ENCODE results near the gene APLN. TPM values are rescaled to one million over a fixed set of nuclear protein-coding genes. Genes with fewer than 3 reads are reported as not detected.
A peak's percentile ranks its signal among the peaks of the same experiment; 100 is the strongest.

Gene APLN
- total RNA-seq, 1 donor from 2014 or later, result 1.3 TPM

GRCh38 chrX:129650183-129650689 lies 4.5 kb downstream of the APLN start:
- no peaks in the 10 kb centered on the region for H3K9me3 Mint-ChIP-seq
- TF ChIP-seq CTCF (conservative IDR thresholded peaks at IDR 0.05), result no peak
- H3K27ac Mint-ChIP-seq (ENCODE audit: unreplicated experiment), result no peak overlapping the region
- peaks cover 31% of the 10 kb centered on the region for H3K27me3 Mint-ChIP-seq (ENCODE audit: low read depth)
- no peak overlapping the region for H3K4me3 Mint-ChIP-seq
- no peak for DNase-seq (ENCODE audit: low read depth, low spot score)
- H3K4me1 Mint-ChIP-seq, result no peaks in the 10 kb centered on the region
- no peaks in the 10 kb centered on the region for H3K36me3 Mint-ChIP-seq (ENCODE audit: low read depth)

GRCh38 chrX:129649268-129650182 lies 5.2 kb downstream of the APLN start:
- no peaks in the 10 kb centered on the region for H3K36me3 Mint-ChIP-seq (ENCODE audit: low read depth)
- peaks cover 35% of the 10 kb centered on the region for H3K27me3 Mint-ChIP-seq (ENCODE audit: low read depth)
- DNase-seq (ENCODE audit: low read depth, low spot score), result no peak

GRCh38 chrX:129648514-129649267 lies 6.1 kb downstream of the APLN start:
- Mint-ChIP-seq H3K4me3 (no peak overlapping the region), H3K27me3 (ENCODE audit: low read depth) (peaks cover 35% of the 10 kb centered on the region), H3K9me3 (no peaks in the 10 kb centered on the region), H3K27ac (ENCODE audit: unreplicated experiment) (no peak overlapping the region), H3K36me3 (ENCODE audit: low read depth) (no peaks in the 10 kb centered on the region), H3K4me1 (no peaks in the 10 kb centered on the region)
- TF ChIP-seq CTCF (conservative IDR thresholded peaks at IDR 0.05), result no peak
- no peak for DNase-seq (ENCODE audit: low read depth, low spot score)

More at GRCh38 chrX:129649268-129650182, 5.2 kb downstream of the APLN start:
- no peaks in the 10 kb centered on the region for H3K9me3 Mint-ChIP-seq
- H3K27ac Mint-ChIP-seq (ENCODE audit: unreplicated experiment), result no peak overlapping the region
- H3K4me3 Mint-ChIP-seq, result no peak overlapping the region
- TF ChIP-seq CTCF (conservative IDR thresholded peaks at IDR 0.05), result no peak
- no peaks in the 10 kb centered on the region for H3K4me1 Mint-ChIP-seq

GRCh38 chrX:129647418-129648410 lies 7.0 kb downstream of the APLN start:
- Mint-ChIP-seq H3K9me3 (no peaks in the 10 kb centered on the region), H3K36me3 (ENCODE audit: low read depth) (no peaks in the 10 kb centered on the region), H3K27ac (ENCODE audit: unreplicated experiment) (peak overlapping the region; percentile 87), H3K27me3 (ENCODE audit: low read depth) (peaks cover 29% of the 10 kb centered on the region), H3K4me3 (no peak overlapping the region), H3K4me1 (no peaks in the 10 kb centered on the region)
- no peak for DNase-seq (ENCODE audit: low read depth, low spot score)
- TF ChIP-seq CTCF (conservative IDR thresholded peaks at IDR 0.05), result no peak
